Subcutaneous adipose tissue (tissue), 4 donors: Measurements from ENCODE around the gene SELENON. TPM values are rescaled to one million over a fixed set of nuclear protein-coding genes. Genes with fewer than 3 reads are reported as not detected.

ENCODE experiments used
- CTCF ChIP-seq: fragments of 450-650 bp; IDR thresholded peaks from one replicate; pipeline ENCODE4 v1.5.1; 2016; ENCODE audit warnings: low read depth, mild to moderate bottlenecking, control low read depth, antibody characterized with exemption, moderate library complexity
- total RNA-seq, 4 donors: library from RNA; depleted of rRNA; stranded (reverse); fragments of >200 nt; gene quantifications; one replicate each; pipeline ENCODE4 v1.1.0, GENCODE V29; 2016

The SELENON gene
- total RNA-seq, 4 donors from 2014 or later = 20.9 to 52.0 (median 25.2) TPM

- TF ChIP-seq CTCF = no peak
These were observed 27.8 kb upstream of the SELENON start for GRCh38 chr1:25772164-25772563.

- no peak for TF ChIP-seq CTCF
These were observed 27.2 kb upstream of the SELENON start for GRCh38 chr1:25772692-25773245.

- TF ChIP-seq CTCF = no peak
These were observed 26.4 kb upstream of the SELENON start for GRCh38 chr1:25773441-25774125.

- no peak for TF ChIP-seq CTCF
These were observed 25.7 kb upstream of the SELENON start for GRCh38 chr1:25774206-25774803.

GRCh38 chr1:25774921-25775771 lies 24.8 kb upstream of the SELENON start:
- TF ChIP-seq CTCF = no peak

GRCh38 chr1:25779388-25779787 lies 20.6 kb upstream of the SELENON start:
- no peak for TF ChIP-seq CTCF

GRCh38 chr1:25779894-25780293 lies 20.1 kb upstream of the SELENON start:
- TF ChIP-seq CTCF = no peak
